Thyroid gland (tissue), 4 donors: ENCODE measurements around the gene PNMA3.

Source experiments
- POLR2A ChIP-seq, 2 donors: fragments of 450-650 bp; IDR thresholded peaks; one replicate each; pipeline ENCODE4 v1.6.1; 2017; ENCODE audit warnings: antibody characterized with exemption in 2 of 2, mild to moderate bottlenecking in 2 of 2, moderate library complexity in 1 of 2
- TF ChIP-seq, protein P1 (sequence below), 6 experiments: fragments of 200-600 bp in 3 of 6; fragments of 450-650 bp in 3 of 6; sonication (generic) in 3 of 6; IDR thresholded peaks; one replicate each; pipeline ENCODE4 v1.5.1; 2016 to 2019; ENCODE audit warnings: antibody characterized with exemption in 6 of 6, mild to moderate bottlenecking in 2 of 6, inconsistent platforms in 1 of 6, moderate library complexity in 1 of 6

DNA sequence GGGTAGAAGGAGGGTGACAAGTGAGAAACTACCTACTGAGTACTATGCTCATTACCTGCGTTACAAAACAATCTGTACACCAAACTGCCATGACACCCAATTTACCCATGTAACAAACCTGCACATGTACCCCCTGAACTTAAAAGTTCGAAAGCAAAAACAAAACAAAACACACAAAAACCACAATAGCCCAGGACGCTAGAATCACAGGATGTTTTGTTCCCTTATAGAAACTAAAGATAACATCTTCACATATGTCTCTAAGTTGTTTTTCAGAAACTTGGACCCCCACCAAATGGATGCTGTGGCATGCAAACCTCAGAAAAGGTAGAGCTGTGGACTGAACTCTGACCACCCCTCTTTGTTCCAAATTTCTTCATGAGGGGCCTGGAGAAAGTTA, 37.1 kb upstream of the PNMA3 start:
- TF ChIP-seq, protein P1, sequence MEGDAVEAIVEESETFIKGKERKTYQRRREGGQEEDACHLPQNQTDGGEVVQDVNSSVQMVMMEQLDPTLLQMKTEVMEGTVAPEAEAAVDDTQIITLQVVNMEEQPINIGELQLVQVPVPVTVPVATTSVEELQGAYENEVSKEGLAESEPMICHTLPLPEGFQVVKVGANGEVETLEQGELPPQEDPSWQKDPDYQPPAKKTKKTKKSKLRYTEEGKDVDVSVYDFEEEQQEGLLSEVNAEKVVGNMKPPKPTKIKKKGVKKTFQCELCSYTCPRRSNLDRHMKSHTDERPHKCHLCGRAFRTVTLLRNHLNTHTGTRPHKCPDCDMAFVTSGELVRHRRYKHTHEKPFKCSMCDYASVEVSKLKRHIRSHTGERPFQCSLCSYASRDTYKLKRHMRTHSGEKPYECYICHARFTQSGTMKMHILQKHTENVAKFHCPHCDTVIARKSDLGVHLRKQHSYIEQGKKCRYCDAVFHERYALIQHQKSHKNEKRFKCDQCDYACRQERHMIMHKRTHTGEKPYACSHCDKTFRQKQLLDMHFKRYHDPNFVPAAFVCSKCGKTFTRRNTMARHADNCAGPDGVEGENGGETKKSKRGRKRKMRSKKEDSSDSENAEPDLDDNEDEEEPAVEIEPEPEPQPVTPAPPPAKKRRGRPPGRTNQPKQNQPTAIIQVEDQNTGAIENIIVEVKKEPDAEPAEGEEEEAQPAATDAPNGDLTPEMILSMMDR (IDR thresholded peaks at IDR 0.05) = no peak
- TF ChIP-seq POLR2A (IDR thresholded peaks at IDR 0.05) = no peak
